GM12878 (cell line): ENCODE data around the gene LHX2. TPM values are rescaled to one million over a fixed set of nuclear protein-coding genes. Genes with fewer than 3 reads are reported as not detected.
A peak's percentile ranks its signal among the peaks of the same experiment; 100 is the strongest.

Source experiments
- ATAC-seq: fragments of 200-7000 bp; cut with Tn5 transposase; 3 replicates; pipeline ENCODE4 v1.9.1; 2020; ENCODE audit warnings: mild to moderate bottlenecking, moderate library complexity
- BruUV-seq: library from RNA; stranded (reverse); fragments of 400-500 nt; replicated peaks from 2 replicates; lab custom pipeline; 2021; lab: Mats Ljungman, UMichigan
- CTCF ChIA-PET: fragments of 300-600 bp; sonication (Branson Sonifier 250); formaldehyde crosslinking; extraction: SDS; loops from one replicate; lab custom pipeline; 2021; ENCODE audit warnings: inconsistent platforms; lab: Yijun Ruan, JAX
- POLR2A ChIA-PET: fragments of 350-600 bp; formaldehyde crosslinking; extraction: SDS; loops from one replicate; lab custom pipeline; 2021; ENCODE audit warnings: inconsistent platforms; lab: Charles Lee
- RAD21 ChIA-PET: fragments of 300-600 bp; sonication (Branson Sonifier 250); formaldehyde crosslinking; loops from one replicate; lab custom pipeline; 2023; ENCODE audit warnings: antibody characterized with exemption; ENCODE audit not compliant: unreplicated experiment; lab: Charles Lee
- SMC1A ChIA-PET: fragments of 300-600 bp; sonication (Branson Sonifier 250); formaldehyde crosslinking; loops from one replicate; lab custom pipeline; 2023; ENCODE audit not compliant: unreplicated experiment, uncharacterized antibody; lab: Charles Lee
- DNase-seq: peaks from one replicate; pipeline ENCODE4 v3.0.0-alpha.2; 2011; ENCODE audit warnings: low read depth, low spot score
- FAIRE-seq: peaks from 3 replicates; lab custom pipeline; 2011; peaks lifted over from hg19 to GRCh38; lab: Jason Lieb, UNC
- H2AFZ ChIP-seq: 2 replicates; pipeline ENCODE4 v1.6.0; 2011; ENCODE audit warnings: low read depth, low read length, control low read depth; ENCODE audit not compliant: control insufficient read depth
- H3K27ac ChIP-seq: 2 replicates; pipeline ENCODE4 v1.5.1; 2011; ENCODE audit warnings: control low read depth; ENCODE audit not compliant: control insufficient read depth, insufficient read depth
- H3K27me3 ChIP-seq, 2 experiments: replicated peaks in 1 of 2; 2 replicates each; pipeline versions ENCODE4 v1.6.0 to v1.6.1; 2011; ENCODE audit warnings: low read length in 1 of 2; ENCODE audit not compliant: control insufficient read depth in 2 of 2, insufficient read depth in 2 of 2
- H3K36me3 ChIP-seq, 2 experiments: 2 replicates each; pipeline ENCODE4 v1.5.1; 2011; ENCODE audit warnings: low read length in 1 of 2; ENCODE audit not compliant: control insufficient read depth in 2 of 2, insufficient read depth in 2 of 2
- H3K4me1 ChIP-seq: 2 replicates; pipeline ENCODE4 v1.6.1; 2011; ENCODE audit warnings: mild to moderate bottlenecking, low read length, moderate library complexity, mixed read lengths; ENCODE audit not compliant: control insufficient read depth, insufficient read depth
- H3K4me2 ChIP-seq: 2 replicates; pipeline ENCODE4 v1.6.0; 2011; ENCODE audit warnings: control low read depth; ENCODE audit not compliant: control insufficient read depth, insufficient read depth
- H3K4me3 ChIP-seq: fragments of 200-600 bp; sonication (generic); 2 replicates; pipeline ENCODE4 v1.5.1; 2016
- H3K79me2 ChIP-seq: 2 replicates; pipeline ENCODE4 v1.6.0; 2011; ENCODE audit warnings: low read length; ENCODE audit not compliant: control insufficient read depth, insufficient read depth
- H3K9ac ChIP-seq: 2 replicates; pipeline ENCODE4 v1.8.0; 2011; ENCODE audit warnings: low read length, control low read depth, mixed read lengths; ENCODE audit not compliant: control insufficient read depth, insufficient read depth
- H3K9me3 ChIP-seq: replicated peaks from 3 replicates; pipeline ENCODE4 v1.5.1; 2011; ENCODE audit warnings: mild to moderate bottlenecking, low read length; ENCODE audit not compliant: control insufficient read depth, insufficient read depth
- H4K20me1 ChIP-seq: 2 replicates; pipeline ENCODE4 v1.6.0; 2011; ENCODE audit not compliant: control insufficient read depth, insufficient read depth
- EZH2 ChIP-seq: IDR thresholded peaks from 2 replicates; pipeline ENCODE4 v1.6.1; 2012; ENCODE audit warnings: low read depth, mild to moderate bottlenecking, control low read depth, inconsistent platforms, low read length, borderline replicate concordance; ENCODE audit not compliant: control insufficient read depth
- MLLT1 ChIP-seq: fragments of 450-650 bp; IDR thresholded peaks from 2 replicates; pipeline ENCODE4 v1.6.1; 2016; ENCODE audit warnings: mild to moderate bottlenecking
- SUZ12 ChIP-seq: fragments of 200-600 bp; sonication (generic); IDR thresholded peaks from one replicate; pipeline ENCODE4 v1.6.1; 2018; ENCODE audit warnings: antibody characterized with exemption, mild to moderate bottlenecking; ENCODE audit not compliant: unreplicated experiment
- ZBTB33 ChIP-seq: fragments of 450-650 bp; IDR thresholded peaks from 2 replicates; pipeline ENCODE4 v1.6.1; 2017; ENCODE audit warnings: mild to moderate bottlenecking
- ZNF207 ChIP-seq: fragments of 450-650 bp; IDR thresholded peaks from 2 replicates; pipeline ENCODE4 v1.6.1; 2014; ENCODE audit warnings: antibody characterized with exemption, mild to moderate bottlenecking, borderline replicate concordance
- WGBS: methylation state at CpG from one replicate; pipeline ENCODE4 v1.1.6; 2016; ENCODE audit warnings: low lambda C conversion rate; ENCODE audit not compliant: insufficient replicate concordance, insufficient coverage; ENCODE audit errors: missing lambda C conversion rate; 5-methylcytosine and 5-hydroxymethylcytosine counted together
- in situ Hi-C: fragments of 300-500 bp; cut with MboI; formaldehyde crosslinking; loops from 9 replicates; pipeline ENCODE4 v1.14.3; 2018; ENCODE audit warnings: mixed read lengths
- intact Hi-C: fragments of 100-400 bp; cut with micrococcal nuclease; formaldehyde crosslinking; loops from one replicate; pipeline ENCODE4 v1.14.2; 2022; ENCODE audit not compliant: unreplicated experiment
- polyA plus RNA-seq, 11 experiments: library from polyadenylated mRNA; depleted of rRNA in 4 of 11; unstranded in 6 of 11; stranded (reverse) in 5 of 11; fragments of >200 nt; fragmentation: Nextera tagmentation in 4 of 11; fragmentation: Illumina TruSeq in 1 of 11; extraction: Ambion mirVana in 4 of 11; extraction: Trizol in 1 of 11; gene quantifications; 1 replicate in 1 of 11; 2 replicates in 10 of 11; pipeline versions ENCODE4 v1.2.1 to v1.2.3, GENCODE V29; 2011 to 2016; ENCODE audit warnings: inconsistent platforms in 2 of 11, missing spikeins in 2 of 11, low read depth in 1 of 11
- total RNA-seq, 4 experiments: library from RNA; depleted of rRNA in 3 of 4; stranded (reverse); fragments of >200 nt in 3 of 4; fragmentation: Illumina TruSeq in 1 of 4; extraction: Trizol in 1 of 4; gene quantifications; 2 replicates each; pipeline versions ENCODE4 v1.2.1 to v1.2.3, GENCODE V29; 2013 to 2021

Gene LHX2
- total and polyA plus RNA-seq, 10 of the 15 experiments (the other 5 are each of a cell fraction or from before 2014, with no cell fraction given): 0.82 to 69.8 (median 5.3) TPM

- peaks cover 0 to 59% of the 10 kb centered on the region in 2 experiments; a peak in 2 of 4 replicates for H3K27me3 ChIP-seq
- intact Hi-C loops (no loop called here), in situ Hi-C loops (no loop called here)
- ChIA-PET SMC1A (no interaction called here), CTCF (no interaction called here), RAD21 (no interaction called here), POLR2A (interaction anchor here (1.0 kb wide), 1 partner anchor 10 kb away, joined by 3 read pairs; no protein-coding TSS in a partner anchor)
- peaks cover 0 to 1% of the 10 kb centered on the region in 2 experiments; a peak in 2 of 4 replicates for H3K36me3 ChIP-seq
- peaks cover 4% of the 10 kb centered on the region; the same call in 1 of the 2 replicates for H4K20me1 ChIP-seq
- H3K4me2 ChIP-seq: no peak overlapping the region
- ATAC-seq (no peak), DNase-seq (no peak), FAIRE-seq (no peak)
- H3K4me3 ChIP-seq: 0 out of 2 replicates have a peak overlapping the region, but pooled peaks have one; percentile 9
- H3K79me2 ChIP-seq: no peaks in the 10 kb centered on the region; the same call in 1 of the 2 replicates
- H2AFZ ChIP-seq: no peak overlapping the region
- H3K4me1 ChIP-seq: peaks cover 7% of the 10 kb centered on the region
- H3K27ac ChIP-seq: no peak overlapping the region
- 57% methylated on average over 44 of the region's 45 CpGs for WGBS
- TF ChIP-seq MLLT1: peak; percentile 96
- peak; percentile 97 for TF ChIP-seq EZH2
- 0 out of 2 replicates have a peak, but pooled peaks have one; percentile 51 for TF ChIP-seq ZBTB33
- TF ChIP-seq SUZ12: peak; percentile 48
- no peak for TF ChIP-seq ZNF207
- BruUV-seq: no TSS peak
- H3K9me3 ChIP-seq: no peaks in the 10 kb centered on the region; the same call in 2 of the 3 replicates
- H3K9ac ChIP-seq: no peak overlapping the region
Observed at GRCh38 chr9:124016175-124017050, 4.8 kb downstream of the LHX2 start.
